ENCODE measurements around the gene PAM16. TPM values are rescaled to one million over a fixed set of nuclear protein-coding genes. Genes with fewer than 3 reads are reported as not detected.

Gene PAM16
- polyA plus RNA-seq, 6 donors from 2014 or later: 33.1 to 54.6 (median 47.6) TPM

DNA sequence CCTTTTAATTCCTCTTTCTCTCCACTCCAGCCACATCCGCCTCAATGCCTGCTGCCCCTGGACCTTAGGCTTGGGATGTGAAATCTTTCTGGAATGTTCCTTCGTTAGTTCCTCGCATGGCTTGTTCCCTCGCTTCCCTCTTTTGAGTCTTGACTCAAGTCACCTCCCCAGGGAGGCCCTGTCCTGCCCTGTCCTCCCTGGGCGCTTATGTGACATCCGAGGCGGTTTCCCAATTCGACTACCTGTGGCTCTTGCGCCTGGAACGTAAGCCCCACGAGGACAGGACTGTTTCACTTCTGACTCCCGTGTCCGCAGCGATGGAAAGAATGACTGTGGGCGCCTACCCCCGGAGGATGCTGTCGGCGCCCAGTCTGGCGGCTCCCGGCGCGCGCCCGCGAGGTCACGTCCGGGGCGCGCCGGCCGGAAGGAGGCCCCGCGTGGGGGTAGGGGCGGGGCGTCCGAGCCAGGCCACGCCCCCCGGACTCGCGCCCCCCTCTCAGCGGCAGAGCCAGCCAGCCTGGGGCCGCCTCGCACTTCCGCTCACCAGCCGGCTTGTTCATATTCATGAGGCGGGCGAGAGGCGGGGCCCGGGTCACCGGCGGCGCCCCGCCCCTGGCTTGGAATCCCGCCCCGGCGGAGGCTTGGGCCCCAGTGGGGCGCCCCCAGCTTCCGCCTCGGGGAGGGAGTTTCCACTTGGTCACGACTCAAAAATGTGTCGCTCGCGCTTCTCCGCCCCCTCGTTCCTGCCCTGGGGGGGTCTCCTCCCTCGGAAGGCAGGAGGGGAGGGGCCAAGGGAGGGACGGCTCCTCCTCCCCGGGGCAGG, 43.7 kb downstream of the PAM16 start:
- Mint-ChIP-seq H3K27ac (peak overlapping the region; percentile 96 to 99 (median 98)), H3K27me3 (no peaks in the 10 kb centered on the region), H3K36me3 (no peaks in the 10 kb centered on the region), H3K9me3 (no peaks in the 10 kb centered on the region), H3K4me1 (peaks cover 27 to 42% (median 35%) of the 10 kb centered on the region in 3 donors), H3K4me3 (peak overlapping the region; percentile 85 to 96 (median 93))
- peak; percentile 86 to 87 for ATAC-seq (ENCODE audit: low read depth in 2 of 2)
- DNase-seq: peak; percentile 99

DNA sequence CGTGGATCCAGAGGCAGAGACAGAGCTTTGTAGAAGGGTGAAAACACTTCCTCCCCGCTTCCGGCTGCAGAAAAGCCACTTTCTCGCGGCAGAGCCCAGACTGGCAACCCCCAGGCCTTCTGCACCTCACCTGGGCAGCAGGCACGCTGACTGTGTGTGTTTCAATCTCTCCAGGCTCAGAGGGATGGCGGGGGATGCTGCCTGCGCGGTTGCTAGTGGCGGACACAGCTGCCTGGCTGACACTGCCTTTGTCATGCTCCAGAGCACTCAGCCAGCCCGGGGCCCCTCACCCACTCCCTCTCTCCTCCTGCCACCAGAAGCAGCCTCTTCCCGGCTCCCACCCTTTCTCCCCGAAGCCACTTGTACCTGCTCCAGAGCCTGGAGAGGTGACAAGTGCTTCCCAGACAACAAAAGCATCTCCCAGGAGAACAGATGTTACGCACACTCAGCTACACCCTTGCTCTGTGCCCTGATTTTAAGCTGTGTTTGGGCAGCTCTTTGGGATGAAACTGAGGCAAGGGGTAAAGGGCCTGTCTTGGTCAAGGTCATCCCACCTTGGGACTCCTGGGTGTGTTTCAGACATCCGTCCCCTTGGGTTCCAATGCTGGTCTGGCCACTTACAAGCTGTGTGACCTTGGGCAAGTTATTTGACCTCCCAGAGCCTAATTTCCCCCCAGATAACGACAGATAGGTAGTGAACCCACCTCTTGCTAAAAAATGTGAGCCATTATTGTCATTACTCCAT, 44.5 kb downstream of the PAM16 start:
- Mint-ChIP-seq H3K36me3 (no peaks in the 10 kb centered on the region), H3K27ac (peak overlapping the region; percentile 96 to 99 (median 98)), H3K4me1 (peaks cover 27 to 42% (median 35%) of the 10 kb centered on the region in 3 donors), H3K9me3 (no peaks in the 10 kb centered on the region), H3K27me3 (no peaks in the 10 kb centered on the region), H3K4me3 (peak overlapping the region; percentile 85 to 96 (median 93))
- DNase-seq (peak; percentile 36), ATAC-seq (ENCODE audit: low read depth in 2 of 2) (peak in 1 of 2 donors; percentile 6)

DNA sequence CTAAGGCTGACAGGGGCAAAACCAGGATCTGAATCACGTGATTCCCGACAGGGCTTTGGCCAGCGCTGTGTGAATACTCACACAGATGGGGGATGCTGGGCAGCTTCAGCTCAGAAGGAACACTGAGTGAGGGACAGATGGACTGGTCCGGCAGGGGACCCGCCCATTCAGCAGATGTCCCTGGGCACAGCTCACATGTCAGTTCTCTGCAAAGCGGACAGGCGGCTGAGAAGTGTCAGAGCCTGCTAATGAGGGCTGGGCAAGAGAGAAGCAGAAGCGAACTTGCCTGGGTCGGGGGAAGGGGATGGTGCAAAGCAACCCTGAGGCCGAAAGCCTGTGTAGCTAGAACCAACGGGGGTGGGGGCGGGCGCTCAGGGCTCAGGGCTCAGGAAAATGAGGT, 47.1 kb downstream of the PAM16 start:
- no peak for ATAC-seq (ENCODE audit: low read depth in 2 of 2)
- no peak for DNase-seq
- H3K27ac Mint-ChIP-seq: peak overlapping the region in 1 of 6 donors; percentile 66
- no peaks in the 10 kb centered on the region for H3K9me3 Mint-ChIP-seq
- peak overlapping the region in 3 of 8 donors; percentile 20 to 59 (median 47) for H3K4me3 Mint-ChIP-seq
- no peaks in the 10 kb centered on the region for H3K27me3 Mint-ChIP-seq
- peaks cover 24 to 37% (median 32%) of the 10 kb centered on the region in 3 donors for H3K4me1 Mint-ChIP-seq
- H3K36me3 Mint-ChIP-seq: no peaks in the 10 kb centered on the region

DNA sequence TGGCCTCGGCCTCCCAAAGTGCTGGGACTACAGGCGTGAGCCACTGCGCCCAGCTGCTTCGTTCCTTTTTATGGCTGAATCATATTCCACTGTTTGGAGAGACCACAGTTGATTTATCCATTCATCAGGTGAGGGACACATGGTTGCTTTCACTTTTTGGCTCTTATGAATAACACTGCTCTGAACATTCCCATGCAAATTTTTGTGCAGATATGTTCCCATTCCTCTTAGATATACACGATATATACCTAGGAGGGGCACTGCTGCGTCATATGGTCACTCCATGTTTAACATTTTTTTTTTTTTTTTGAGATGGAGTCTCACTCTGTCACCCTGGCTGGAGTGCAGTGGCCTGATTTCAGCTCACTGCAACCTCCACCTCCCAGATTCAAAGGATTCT, 49.2 kb downstream of the PAM16 start:
- H3K4me3 Mint-ChIP-seq: no peak overlapping the region
- no peaks in the 10 kb centered on the region for H3K9me3 Mint-ChIP-seq
- H3K27me3 Mint-ChIP-seq: no peaks in the 10 kb centered on the region
- no peak for DNase-seq
- no peaks in the 10 kb centered on the region for H3K36me3 Mint-ChIP-seq
- peaks cover 19 to 28% (median 23%) of the 10 kb centered on the region in 3 donors for H3K4me1 Mint-ChIP-seq
- ATAC-seq (ENCODE audit: low read depth in 2 of 2): no peak
- H3K27ac Mint-ChIP-seq: no peak overlapping the region

DNA sequence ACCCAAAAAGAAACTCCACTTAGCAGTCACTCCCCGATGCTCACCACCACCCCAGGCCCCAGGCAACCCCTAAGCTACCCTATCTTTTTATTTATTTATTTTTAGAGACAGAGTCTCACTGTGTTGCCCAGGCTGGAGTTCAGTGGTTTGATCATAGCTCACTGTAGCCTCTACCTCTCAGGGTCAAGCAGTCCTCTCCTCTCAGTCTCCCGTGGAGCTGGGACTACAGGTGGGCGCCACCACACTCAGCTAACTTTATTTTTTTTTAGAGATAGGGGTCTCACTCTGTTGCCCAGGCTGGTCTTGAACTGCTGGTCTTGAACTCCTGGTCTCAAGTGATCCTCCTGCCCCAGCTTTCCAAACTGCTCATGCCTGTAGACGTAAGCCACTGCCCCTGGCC, 49.9 kb downstream of the PAM16 start:
- ATAC-seq (ENCODE audit: low read depth in 2 of 2): no peak
- H3K36me3 Mint-ChIP-seq: no peaks in the 10 kb centered on the region
- H3K9me3 Mint-ChIP-seq: no peaks in the 10 kb centered on the region
- no peak overlapping the region for H3K4me3 Mint-ChIP-seq
- no peaks in the 10 kb centered on the region for H3K27me3 Mint-ChIP-seq
- no peak overlapping the region for H3K27ac Mint-ChIP-seq
- DNase-seq: no peak
- H3K4me1 Mint-ChIP-seq: peaks cover 11 to 20% (median 15%) of the 10 kb centered on the region in 3 donors

DNA sequence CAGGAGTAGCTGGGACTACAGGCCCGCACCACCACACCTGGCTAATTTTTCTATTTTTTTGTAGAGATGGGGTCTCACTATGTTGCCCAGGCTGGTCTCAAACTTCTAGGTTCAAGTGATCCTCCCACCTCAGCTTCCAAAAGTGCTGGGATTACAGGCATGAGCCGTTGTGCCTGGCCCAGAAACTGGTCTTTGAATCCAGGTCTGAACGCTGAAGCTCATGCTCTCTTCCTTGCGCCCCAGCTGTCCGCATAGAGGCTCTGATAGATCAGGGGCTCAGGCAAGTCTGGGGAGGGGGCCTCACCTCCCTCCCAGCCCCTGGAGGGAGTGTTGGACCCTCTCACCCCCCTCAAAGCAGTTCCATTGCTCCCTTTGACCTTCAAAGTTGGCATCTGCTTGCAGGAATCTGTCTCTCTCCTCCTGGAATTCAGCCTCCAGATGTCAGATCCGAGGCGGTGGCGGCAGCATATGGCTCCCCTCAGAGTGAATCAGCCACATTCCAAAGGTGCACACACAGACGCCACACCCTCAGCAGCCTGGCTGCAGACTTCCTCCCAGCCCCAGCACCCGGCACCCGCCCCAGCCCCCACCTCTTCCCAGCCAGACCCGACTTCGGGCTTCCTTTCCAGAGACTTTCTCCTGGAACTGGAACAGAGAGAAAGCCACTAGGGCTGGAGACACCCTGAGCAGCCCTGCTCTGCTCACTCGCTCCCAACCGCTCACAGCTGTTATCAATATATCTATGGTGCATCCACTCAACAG, 52.2 kb downstream of the PAM16 start:
- peaks cover 5 to 14% (median 7%) of the 10 kb centered on the region in 3 donors for H3K4me1 Mint-ChIP-seq
- no peaks in the 10 kb centered on the region for H3K36me3 Mint-ChIP-seq
- peaks cover 0 to 2% (median 0%) of the 10 kb centered on the region in 3 donors for H3K27me3 Mint-ChIP-seq
- no peaks in the 10 kb centered on the region for H3K9me3 Mint-ChIP-seq
- H3K27ac Mint-ChIP-seq: peak overlapping the region in 2 of 6 donors; percentile 59 to 80
- DNase-seq (no peak), ATAC-seq (ENCODE audit: low read depth in 2 of 2) (no peak)
- H3K4me3 Mint-ChIP-seq: no peak overlapping the region

DNA sequence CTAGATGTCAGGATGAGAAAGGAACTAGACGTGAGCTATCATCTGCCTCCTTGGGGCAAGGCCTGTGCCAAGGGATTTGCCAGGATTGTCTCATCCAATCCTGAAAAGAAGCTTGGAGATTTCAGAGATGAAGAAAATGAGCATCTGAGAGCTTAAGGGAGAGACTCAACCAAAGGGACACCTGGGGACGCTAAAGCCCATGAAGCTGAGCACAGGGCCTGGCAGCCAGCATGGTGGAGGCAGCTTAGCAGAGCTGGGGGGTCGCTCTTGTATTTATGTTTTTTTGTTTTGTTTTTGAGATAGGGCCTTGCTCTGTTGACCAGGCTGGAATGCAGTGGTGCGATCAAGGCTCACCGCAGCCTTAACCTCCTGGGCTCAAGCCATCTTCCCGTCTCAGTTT, 53.6 kb downstream of the PAM16 start:
- no peak for ATAC-seq (ENCODE audit: low read depth in 2 of 2)
- no peaks in the 10 kb centered on the region for H3K36me3 Mint-ChIP-seq

DNA sequence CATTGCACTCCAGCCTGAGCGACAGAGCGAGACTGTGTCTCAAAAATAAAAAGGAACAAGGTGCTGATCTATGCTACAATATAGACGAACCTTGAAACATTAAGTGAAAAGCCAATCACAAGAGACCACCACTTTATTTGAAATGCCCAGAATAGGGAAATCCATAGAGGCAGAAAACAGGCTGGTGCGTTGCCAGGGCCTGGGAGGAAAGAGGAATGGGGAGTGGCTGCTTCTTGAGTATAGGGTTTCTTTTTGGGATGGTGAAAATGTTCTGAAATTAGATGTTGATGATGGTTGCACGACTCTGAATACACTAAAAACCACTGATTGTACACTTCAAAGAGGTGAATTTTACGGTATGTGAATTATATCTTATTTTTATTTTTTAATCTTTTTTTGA, 55.5 kb downstream of the PAM16 start:
- Mint-ChIP-seq H3K4me1 (peaks cover 5 to 16% (median 9%) of the 10 kb centered on the region in 3 donors), H3K27me3 (peaks cover 0 to 29% (median 10%) of the 10 kb centered on the region in 3 donors), H3K27ac (no peak overlapping the region), H3K36me3 (no peaks in the 10 kb centered on the region), H3K9me3 (no peaks in the 10 kb centered on the region), H3K4me3 (no peak overlapping the region)
- ATAC-seq (ENCODE audit: low read depth in 2 of 2) (no peak), DNase-seq (no peak)

More for the DNA sequence above, 53.6 kb downstream of the PAM16 start:
- Mint-ChIP-seq H3K9me3 (no peaks in the 10 kb centered on the region), H3K4me1 (peaks cover 5 to 16% (median 8%) of the 10 kb centered on the region in 3 donors), H3K4me3 (no peak overlapping the region), H3K27ac (no peak overlapping the region), H3K27me3 (peaks cover 0 to 13% (median 0%) of the 10 kb centered on the region in 3 donors)
- DNase-seq: no peak

DNA sequence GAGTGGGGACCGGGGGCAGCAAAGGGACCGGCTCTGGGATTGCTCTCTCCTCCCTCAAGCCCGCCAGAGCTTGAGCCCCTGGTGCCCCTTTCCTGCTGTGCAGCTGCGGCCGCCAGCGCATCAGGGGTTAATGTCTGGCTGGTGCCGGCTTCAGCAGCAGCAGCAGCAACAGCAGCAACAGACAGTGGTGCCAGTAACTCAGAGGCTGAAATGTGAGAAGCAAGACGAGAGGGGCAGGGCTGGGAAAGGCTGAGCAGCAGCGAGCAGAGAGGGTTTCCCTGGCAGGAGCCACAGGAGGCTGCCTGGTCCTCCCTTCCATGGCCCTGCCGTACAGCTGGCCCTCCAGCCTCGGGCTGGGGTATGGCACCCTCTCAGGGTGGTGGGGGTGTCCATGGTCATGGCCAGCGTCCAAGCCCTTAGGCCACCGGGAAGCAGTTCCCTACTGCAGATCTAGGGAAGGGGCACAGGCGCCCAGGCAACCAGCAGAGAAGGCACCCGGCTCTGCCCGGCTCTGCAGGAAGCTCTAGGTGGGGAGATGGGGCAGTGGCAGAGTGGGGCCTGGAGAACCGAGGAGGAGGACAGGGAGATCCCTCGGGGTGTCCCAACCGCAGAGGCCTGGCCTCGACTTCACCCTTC, 57.2 kb downstream of the PAM16 start:
- Mint-ChIP-seq H3K4me1 (peaks cover 0 to 8% (median 8%) of the 10 kb centered on the region in 3 donors), H3K4me3 (peak overlapping the region in 1 of 8 donors; percentile 6), H3K27ac (no peak overlapping the region), H3K36me3 (no peaks in the 10 kb centered on the region), H3K27me3 (peaks cover 0 to 33% (median 15%) of the 10 kb centered on the region in 3 donors), H3K9me3 (no peaks in the 10 kb centered on the region)
- ATAC-seq (ENCODE audit: low read depth in 2 of 2) (no peak), DNase-seq (no peak)

DNA sequence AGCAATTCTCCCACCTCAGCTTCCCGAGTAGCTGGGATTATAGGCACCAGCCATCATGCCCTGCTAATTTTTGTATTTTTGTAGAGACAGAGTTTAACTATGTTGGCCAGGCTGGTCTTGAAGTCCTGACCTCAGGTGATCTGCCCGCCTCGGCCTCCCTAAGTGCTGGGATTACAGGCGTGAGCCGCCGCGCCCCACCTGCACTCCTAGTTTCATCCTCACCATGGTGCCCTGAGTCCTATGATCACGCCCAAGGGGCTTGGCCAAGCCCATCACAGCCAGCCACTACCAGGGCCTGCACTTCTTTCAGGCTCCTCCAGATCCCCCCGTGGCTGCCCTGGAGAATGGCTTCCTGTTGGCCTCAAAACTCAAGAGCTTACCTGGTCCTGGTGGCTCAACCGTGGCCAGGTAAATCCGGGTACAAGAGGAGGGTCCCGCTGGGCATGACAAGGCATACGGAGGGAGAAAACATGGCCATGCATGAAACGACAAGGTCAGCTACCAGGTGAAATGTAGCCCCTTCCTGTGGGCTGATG, 57.9 kb downstream of the PAM16 start:
- ATAC-seq (ENCODE audit: low read depth in 2 of 2): no peak
- Mint-ChIP-seq H3K9me3 (no peaks in the 10 kb centered on the region), H3K27ac (no peak overlapping the region)

DNA sequence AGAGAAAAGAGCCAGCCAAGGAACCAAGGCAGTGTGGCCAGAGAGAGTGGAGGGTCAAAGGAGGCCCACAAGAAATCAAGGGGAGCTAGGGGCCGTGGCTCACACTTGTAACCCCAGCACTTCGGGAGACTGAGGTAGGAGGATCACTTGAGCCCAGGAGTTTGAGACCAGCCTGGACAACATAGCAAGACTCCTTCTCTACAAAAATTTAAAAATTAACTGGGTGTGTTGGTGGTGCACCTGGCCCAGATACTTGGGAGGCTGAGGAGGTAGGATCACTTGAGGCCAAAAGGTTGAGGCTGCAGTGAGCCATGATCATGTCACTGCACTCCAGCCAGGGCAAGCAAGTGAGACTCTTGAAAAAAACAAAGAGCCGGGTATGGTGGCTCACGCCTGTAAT, 59.4 kb downstream of the PAM16 start:
- Mint-ChIP-seq H3K27ac (no peak overlapping the region), H3K4me1 (peaks cover 8 to 17% (median 15%) of the 10 kb centered on the region in 3 donors), H3K9me3 (no peaks in the 10 kb centered on the region), H3K27me3 (peaks cover 0 to 37% (median 15%) of the 10 kb centered on the region in 3 donors), H3K4me3 (no peak overlapping the region), H3K36me3 (no peaks in the 10 kb centered on the region)
- no peak for ATAC-seq (ENCODE audit: low read depth in 2 of 2)
- no peak for DNase-seq

More for the DNA sequence above, 57.9 kb downstream of the PAM16 start:
- H3K4me3 Mint-ChIP-seq: no peak overlapping the region
- peaks cover 0 to 37% (median 15%) of the 10 kb centered on the region in 3 donors for H3K27me3 Mint-ChIP-seq
- H3K36me3 Mint-ChIP-seq: no peaks in the 10 kb centered on the region
- no peak for DNase-seq
- peaks cover 3 to 12% (median 11%) of the 10 kb centered on the region in 3 donors for H3K4me1 Mint-ChIP-seq
